ENCODE data around the gene SNX9. TPM values are rescaled to one million over a fixed set of nuclear protein-coding genes. Genes with fewer than 3 reads are reported as not detected.
"Not testable (repeated sequence)": the region's sequence is repeated elsewhere in the genome, so short reads cannot be mapped to it uniquely, and the experiment has no call there.

SNX9 gene
- total RNA-seq, 2 experiments from 2014 or later: 14.9 to 39.4 TPM

DNA sequence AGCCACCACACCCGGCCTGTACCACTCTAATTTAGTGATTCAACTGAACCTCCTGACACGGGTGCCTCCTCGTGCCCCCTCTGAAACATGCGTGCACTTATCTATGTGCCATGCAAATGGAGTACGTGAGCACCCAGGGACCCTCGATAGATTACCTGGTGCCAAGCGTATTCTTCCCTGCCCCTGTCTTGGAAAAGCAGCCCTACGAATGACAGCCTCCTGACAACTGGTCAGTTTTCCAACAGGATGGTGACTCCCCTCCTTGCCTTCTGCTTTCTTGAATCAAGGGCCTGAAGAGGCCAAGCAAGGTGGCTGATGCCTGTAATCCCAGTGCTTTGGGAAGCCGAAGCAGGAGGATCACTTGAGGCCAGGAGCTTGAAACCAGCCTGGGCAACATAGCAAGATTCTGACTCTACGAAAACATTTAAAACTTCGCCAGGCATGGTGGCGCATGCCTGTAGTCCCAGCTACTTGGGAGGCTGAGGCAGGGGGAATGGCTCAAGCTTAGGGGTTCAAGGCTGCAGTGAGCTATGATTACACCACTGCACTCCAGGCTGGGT is 133.2 kb downstream of the SNX9 start:
- peaks cover 12% of the 10 kb centered on the region for H3K27me3 Mint-ChIP-seq
- no peaks in the 10 kb centered on the region for H3K4me1 Mint-ChIP-seq
- no peak overlapping the region for H3K4me3 Mint-ChIP-seq
- ATAC-seq (no peak), DNase-seq (no peak)
- no peak overlapping the region for H3K27ac Mint-ChIP-seq
- H3K36me3 Mint-ChIP-seq: peaks cover 17% of the 10 kb centered on the region
- CTCF ChIA-PET: interaction anchor here (1.0 to 1.1 kb wide), 2 partner anchors 9 to 116 kb away, joined by 3 to 4 read pairs; no protein-coding TSS in a partner anchor
- H3K9me3 Mint-ChIP-seq (ENCODE audit: low read depth): peaks cover 17% of the 10 kb centered on the region

- peaks cover 21% of the 10 kb centered on the region for H3K4me1 Mint-ChIP-seq
- DNase-seq (no peak), ATAC-seq (no peak)
- H3K9me3 Mint-ChIP-seq (ENCODE audit: low read depth): peaks cover 17% of the 10 kb centered on the region
- H3K36me3 Mint-ChIP-seq: peaks cover 19% of the 10 kb centered on the region
- H3K4me3 Mint-ChIP-seq: no peak overlapping the region
- H3K27ac Mint-ChIP-seq: no peak overlapping the region
- CTCF ChIA-PET: no interaction called here
- peaks cover 7% of the 10 kb centered on the region for H3K27me3 Mint-ChIP-seq
These were observed 136.6 kb downstream of the SNX9 start for GRCh38 chr6:157959451-157960227.

DNA sequence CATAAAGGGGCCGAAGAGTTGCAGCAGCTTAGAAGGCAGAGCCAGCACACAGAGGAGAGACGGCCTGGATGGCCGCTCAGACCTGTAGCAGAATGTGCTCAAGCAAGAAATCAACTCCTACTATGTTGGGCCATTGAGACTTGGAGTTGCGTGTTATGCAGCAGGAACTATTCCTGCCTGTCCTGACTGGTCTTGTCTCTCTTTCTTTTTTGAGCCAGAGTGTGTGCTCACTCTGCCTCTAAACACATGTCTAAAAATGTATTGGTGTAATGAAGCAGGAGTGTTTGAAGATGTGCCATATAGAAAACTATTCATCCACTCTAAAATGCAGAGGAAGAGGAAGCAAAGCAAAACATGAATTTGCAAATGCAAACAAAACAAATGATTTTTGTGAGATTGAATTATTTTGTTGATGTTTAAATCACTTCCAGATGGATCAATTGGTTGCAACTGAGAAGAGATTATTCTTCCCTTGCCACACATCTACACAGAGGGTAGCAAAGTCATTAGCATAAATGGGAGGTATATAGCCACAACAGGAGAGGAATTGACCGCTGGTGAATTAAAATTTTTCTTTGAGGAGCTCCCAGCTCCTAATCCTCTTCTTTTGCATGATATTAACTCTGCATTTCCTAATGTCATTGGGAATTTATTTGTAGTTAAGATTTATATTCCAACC is 138.2 kb downstream of the SNX9 start:
- Mint-ChIP-seq H3K27me3 (peaks cover 7% of the 10 kb centered on the region), H3K4me3 (no peak overlapping the region), H3K4me1 (peaks cover 21% of the 10 kb centered on the region), H3K36me3 (peaks cover 23% of the 10 kb centered on the region), H3K9me3 (ENCODE audit: low read depth) (peaks cover 17% of the 10 kb centered on the region), H3K27ac (no peak overlapping the region)
- CTCF ChIA-PET: interaction anchor here (0.9 kb wide), 2 partner anchors 32 to 111 kb away, joined by 3 read pairs; no protein-coding TSS in a partner anchor
- ATAC-seq (no peak), DNase-seq (no peak)

DNA sequence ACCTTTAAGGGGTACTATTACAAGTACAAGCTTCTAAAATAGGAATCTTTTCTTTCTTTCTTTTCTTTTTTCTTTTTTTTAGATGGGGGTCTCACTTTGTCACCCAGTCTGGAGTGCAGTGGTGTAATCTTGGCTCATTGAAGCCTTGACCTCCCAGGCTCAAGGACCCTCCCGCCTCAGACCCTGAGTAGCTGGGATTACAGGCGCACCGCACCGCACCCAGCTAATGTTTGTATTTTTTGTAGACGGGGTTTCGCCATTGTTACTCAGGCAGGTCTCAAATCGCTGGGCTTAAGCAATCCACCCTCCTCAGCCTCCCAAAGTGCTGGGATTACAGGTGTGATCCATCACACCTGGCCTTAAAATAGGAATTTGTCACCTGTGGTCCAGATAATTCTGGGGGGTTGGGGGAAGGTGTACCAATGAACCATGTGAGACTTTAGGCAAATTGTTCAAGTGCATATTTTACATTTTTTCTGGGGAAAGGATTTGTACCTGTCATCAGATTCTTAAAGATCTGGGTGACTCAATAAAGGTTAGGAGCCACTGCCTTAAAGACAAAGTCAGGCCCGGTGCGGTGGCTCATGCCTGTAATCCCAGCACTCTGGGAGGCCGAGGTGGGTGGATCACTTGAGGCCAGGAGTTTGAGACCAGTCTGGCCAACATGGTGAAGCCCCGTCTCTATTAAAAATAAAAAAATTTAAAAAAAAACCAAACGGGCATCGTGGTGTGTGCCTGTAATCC is 139.0 kb downstream of the SNX9 start:
- DNase-seq: no peak
- Mint-ChIP-seq H3K27me3 (peaks cover 7% of the 10 kb centered on the region), H3K36me3 (peaks cover 23% of the 10 kb centered on the region), H3K4me1 (peaks cover 21% of the 10 kb centered on the region), H3K9me3 (ENCODE audit: low read depth) (peaks cover 17% of the 10 kb centered on the region), H3K27ac (peak overlapping the region; percentile 82), H3K4me3 (peak overlapping the region; percentile 56)
- CTCF ChIA-PET: interaction anchor here (0.9 to 2.0 kb wide), 4 partner anchors 18 to 111 kb away, joined by 3 to 7 read pairs (median 4); no protein-coding TSS in a partner anchor
- no peak for ATAC-seq

- Mint-ChIP-seq H3K4me1 (peaks cover 21% of the 10 kb centered on the region), H3K9me3 (ENCODE audit: low read depth) (peaks cover 17% of the 10 kb centered on the region), H3K27ac (peak overlapping the region; percentile 82), H3K27me3 (peaks cover 7% of the 10 kb centered on the region), H3K36me3 (peaks cover 23% of the 10 kb centered on the region), H3K4me3 (peak overlapping the region; percentile 56)
- ATAC-seq: peak; percentile 75
- no peak for DNase-seq
- CTCF ChIA-PET: interaction anchor here (0.8 to 2.0 kb wide), 3 partner anchors 17 to 89 kb away, joined by 3 to 7 read pairs (median 5); no protein-coding TSS in a partner anchor
These were observed 139.7 kb downstream of the SNX9 start for GRCh38 chr6:157962601-157963302.

GRCh38 chr6:157964100-157964499 is 141.1 kb downstream of the SNX9 start:
- H3K27ac Mint-ChIP-seq: no peak overlapping the region

DNA sequence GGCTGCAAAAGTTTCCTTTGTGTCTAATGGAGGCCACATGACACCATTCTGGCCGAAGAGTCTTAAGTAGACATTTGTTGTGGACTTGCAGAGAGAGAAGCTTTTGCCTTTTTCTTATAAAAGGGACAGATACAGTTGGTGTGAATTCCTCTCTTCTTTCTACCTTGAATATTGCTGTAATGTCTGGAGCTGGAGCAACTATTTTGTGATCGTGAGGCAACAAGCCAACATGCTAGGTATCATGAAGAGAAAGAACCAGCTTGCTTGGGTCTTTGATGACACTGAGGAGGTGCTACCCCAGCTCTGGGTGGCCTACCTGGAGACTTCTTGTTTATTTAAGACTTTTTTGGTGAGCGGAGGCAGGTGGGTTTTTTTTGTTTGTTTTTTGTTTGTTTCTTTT is 142.3 kb downstream of the SNX9 start:
- Mint-ChIP-seq H3K36me3 (peaks cover 6% of the 10 kb centered on the region), H3K27me3 (peaks cover 3% of the 10 kb centered on the region), H3K4me1 (peaks cover 25% of the 10 kb centered on the region), H3K9me3 (ENCODE audit: low read depth) (no peaks in the 10 kb centered on the region), H3K4me3 (no peak overlapping the region), H3K27ac (no peak overlapping the region)
- DNase-seq (no peak), ATAC-seq (no peak)
- CTCF ChIA-PET: interaction anchor here (1.1 to 3.0 kb wide), 2 partner anchors 61 to 107 kb away, joined by 3 to 7 read pairs; no protein-coding TSS in a partner anchor

More at GRCh38 chr6:157964100-157964499, 141.1 kb downstream of the SNX9 start:
- peaks cover 24% of the 10 kb centered on the region for H3K4me1 Mint-ChIP-seq
- H3K4me3 Mint-ChIP-seq: no peak overlapping the region
- ATAC-seq (no peak), DNase-seq (no peak)
- H3K27me3 Mint-ChIP-seq: peaks cover 6% of the 10 kb centered on the region
- H3K9me3 Mint-ChIP-seq (ENCODE audit: low read depth): peaks cover 9% of the 10 kb centered on the region
- CTCF ChIA-PET: interaction anchor here (2.0 kb wide), 1 partner anchor 16 kb away, joined by 7 read pairs; no protein-coding TSS in a partner anchor
- peaks cover 16% of the 10 kb centered on the region for H3K36me3 Mint-ChIP-seq

GRCh38 chr6:157966589-157966977 is 143.5 kb downstream of the SNX9 start:
- peaks cover 29% of the 10 kb centered on the region for H3K4me1 Mint-ChIP-seq
- H3K27ac Mint-ChIP-seq: no peak overlapping the region
- no peaks in the 10 kb centered on the region for H3K9me3 Mint-ChIP-seq (ENCODE audit: low read depth)
- no peak overlapping the region for H3K4me3 Mint-ChIP-seq
- DNase-seq: no peak
- peaks cover 6% of the 10 kb centered on the region for H3K36me3 Mint-ChIP-seq
- peaks cover 15% of the 10 kb centered on the region for H3K27me3 Mint-ChIP-seq
- ATAC-seq: no peak
- CTCF ChIA-PET: interaction anchor here (1.2 to 3.0 kb wide), 3 partner anchors 14 to 107 kb away, joined by 3 to 7 read pairs (median 3); no protein-coding TSS in a partner anchor

DNA sequence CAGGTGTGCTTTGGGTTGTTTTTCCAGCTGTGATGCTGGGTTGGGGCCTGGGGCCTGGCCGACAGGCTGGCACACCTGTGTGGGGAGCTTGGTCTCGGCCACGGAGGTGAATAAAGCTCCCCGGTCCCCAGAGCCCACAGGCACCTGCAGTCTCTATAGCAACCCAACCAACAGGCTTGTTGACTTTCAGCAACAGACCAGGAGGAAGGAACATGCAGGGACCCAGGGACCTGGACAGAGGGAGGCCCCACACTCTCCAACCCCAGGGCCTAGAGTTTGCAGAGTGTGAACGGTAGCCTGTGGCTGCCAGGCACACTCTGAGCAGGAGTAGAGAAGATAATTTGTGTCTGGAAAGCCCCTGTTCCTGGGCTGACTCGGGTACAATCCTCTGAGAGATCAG is 144.0 kb downstream of the SNX9 start:
- no peak for ATAC-seq
- no peak for DNase-seq
- H3K36me3 Mint-ChIP-seq: peaks cover 6% of the 10 kb centered on the region
- no peak overlapping the region for H3K4me3 Mint-ChIP-seq
- CTCF ChIA-PET: interaction anchor here (1.2 to 3.0 kb wide), 3 partner anchors 14 to 106 kb away, joined by 3 to 7 read pairs (median 3); no protein-coding TSS in a partner anchor
- H3K9me3 Mint-ChIP-seq (ENCODE audit: low read depth): no peaks in the 10 kb centered on the region
- H3K27ac Mint-ChIP-seq: no peak overlapping the region
- H3K27me3 Mint-ChIP-seq: peaks cover 17% of the 10 kb centered on the region
- H3K4me1 Mint-ChIP-seq: peaks cover 28% of the 10 kb centered on the region

DNA sequence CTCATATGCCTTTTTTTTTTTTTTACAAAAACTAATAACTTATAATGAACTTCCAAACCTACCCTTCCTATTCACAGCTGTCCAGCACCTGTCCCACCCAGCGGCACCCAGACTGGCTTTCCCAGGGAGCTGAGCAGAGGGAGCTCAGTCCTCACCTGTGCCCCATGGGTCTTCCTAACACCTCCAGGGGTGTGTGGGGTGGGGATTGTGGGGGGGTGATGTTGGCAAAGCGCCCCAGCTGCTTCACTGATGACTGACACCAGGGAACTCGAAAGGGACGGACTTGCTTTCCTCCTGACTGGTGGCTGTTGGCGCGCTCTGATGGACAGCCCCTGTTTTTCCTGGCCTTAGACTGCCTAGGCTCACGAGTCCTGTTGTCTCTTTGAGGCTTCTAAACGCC is 144.4 kb downstream of the SNX9 start:
- H3K4me3 Mint-ChIP-seq: no peak overlapping the region
- CTCF ChIA-PET: interaction anchor here (1.2 to 3.0 kb wide), 3 partner anchors 13 to 106 kb away, joined by 3 to 7 read pairs (median 3); no protein-coding TSS in a partner anchor
- H3K27ac Mint-ChIP-seq: no peak overlapping the region
- ATAC-seq (no peak), DNase-seq (no peak)
- no peaks in the 10 kb centered on the region for H3K9me3 Mint-ChIP-seq (ENCODE audit: low read depth)
- H3K36me3 Mint-ChIP-seq: peaks cover 6% of the 10 kb centered on the region
- H3K27me3 Mint-ChIP-seq: peaks cover 20% of the 10 kb centered on the region
- H3K4me1 Mint-ChIP-seq: peaks cover 24% of the 10 kb centered on the region

DNA sequence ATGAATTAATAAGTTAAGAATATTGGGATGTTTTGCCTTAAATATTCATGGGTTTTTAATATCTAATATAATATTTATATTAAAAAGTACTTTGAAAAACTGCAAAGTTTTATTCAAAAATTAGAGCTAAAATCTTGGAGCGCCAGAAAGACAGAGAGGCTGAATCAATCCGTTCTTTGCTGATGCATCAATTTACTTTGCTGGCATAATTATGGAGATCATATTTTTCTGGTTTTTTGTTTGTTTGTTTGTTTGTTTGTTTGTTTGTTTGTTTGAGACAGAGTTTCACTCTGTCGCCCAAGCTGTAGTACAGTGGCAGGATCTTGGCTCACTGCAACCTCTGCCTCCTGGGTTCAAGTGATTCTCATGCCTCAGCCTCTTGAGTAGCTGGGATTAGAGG is 149.1 kb downstream of the SNX9 start:
- not testable (repeated sequence) for H3K4me1 Mint-ChIP-seq, ATAC-seq

DNA sequence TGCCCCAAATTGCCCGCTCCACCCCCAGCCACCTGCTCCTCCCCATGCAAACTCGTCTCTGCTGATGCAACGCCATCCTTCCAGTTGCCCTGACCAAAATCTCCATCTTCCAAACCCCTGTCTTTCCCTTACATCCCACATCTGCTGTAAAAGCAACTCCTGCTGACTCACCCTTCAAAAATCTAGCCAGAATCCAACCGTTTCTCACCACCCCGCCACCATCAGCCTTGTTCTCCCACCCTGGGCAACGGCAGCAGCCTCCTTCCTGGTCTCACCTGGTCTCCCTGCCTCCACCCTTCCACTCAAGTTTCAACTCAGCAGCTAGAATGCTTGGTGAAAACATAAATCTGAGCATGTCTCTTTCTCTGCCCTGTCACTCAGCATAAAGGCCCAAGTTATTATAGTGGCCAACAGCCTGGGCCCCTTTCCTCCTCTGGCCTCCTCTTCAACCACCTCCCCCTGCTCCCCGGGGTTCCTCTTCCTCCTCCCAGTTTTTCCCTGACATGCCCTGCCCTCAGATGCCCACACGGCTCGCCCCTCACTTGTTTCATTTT is 151.4 kb downstream of the SNX9 start:
- Mint-ChIP-seq H3K27ac (no peak overlapping the region), H3K27me3 (peaks cover 22% of the 10 kb centered on the region), H3K4me1 (peaks cover 7% of the 10 kb centered on the region), H3K4me3 (no peak overlapping the region), H3K9me3 (ENCODE audit: low read depth) (no peaks in the 10 kb centered on the region), H3K36me3 (no peaks in the 10 kb centered on the region)
- ATAC-seq (no peak), DNase-seq (no peak)
- CTCF ChIA-PET: no interaction called here

More for the DNA sequence above, 149.1 kb downstream of the SNX9 start:
- DNase-seq; H3K36me3 Mint-ChIP-seq; H3K4me3 Mint-ChIP-seq; H3K9me3 Mint-ChIP-seq (ENCODE audit: low read depth); H3K27ac Mint-ChIP-seq: not testable (repeated sequence)
- CTCF ChIA-PET: interaction anchor here (1.0 to 1.3 kb wide), 3 partner anchors 10 to 101 kb away, joined by 3 read pairs; partner anchors contain the start of gene SYNJ2
- H3K27me3 Mint-ChIP-seq: peaks cover 21% of the 10 kb centered on the region

Measured in activated CD8-positive, alpha-beta memory T cell treated with anti-CD3 and anti-CD28 coated beads, Interleukin-2, amount 10 ng/mL, durations not matched to agents 7 days and 5 days (primary cell).